ENCODE results near the gene ATAD2B.

GRCh38 chr2:23760736-23761135, 166.2 kb downstream of the ATAD2B start:
- TF ChIP-seq POLR2A (IDR thresholded peaks at IDR 0.05; ENCODE audit: low read depth, low read length) (no peak), POLR2AphosphoS5 (IDR thresholded peaks at IDR 0.05; ENCODE audit: low read depth, low read length) (no peak)

Measured in GM12892 (cell line).